ENCODE data around the gene TTC6.

Gene TTC6

GRCh38 chr14:37625597-37626595, 30.5 kb downstream of the TTC6 start:
- Histone ChIP-seq H3K27me3 (peaks cover 0 to 34% of the 10 kb centered on the region in 2 donors), H3K4me3 (no peak overlapping the region), H3K36me3 (no peaks in the 10 kb centered on the region), H3K27ac (no peak overlapping the region), H3K9me3 (peaks cover 0 to 6% (median 3%) of the 10 kb centered on the region in 3 donors), H3K4me1 (peaks cover 0 to 10% (median 7%) of the 10 kb centered on the region in 4 donors)
- intact Hi-C loops (cut with DNase I; ENCODE audit: low total_unique reads) = no loop called here
- TF ChIP-seq CTCF (IDR thresholded peaks at IDR 0.05) = no peak
- DNase-seq = no peak

GRCh38 chr14:37637341-37637740, 41.9 kb downstream of the TTC6 start:
- peaks cover 0 to 17% of the 10 kb centered on the region in 2 donors for H3K27me3 ChIP-seq
- H3K4me3 ChIP-seq = no peak overlapping the region
- H3K9me3 ChIP-seq = no peaks in the 10 kb centered on the region
- intact Hi-C loops (cut with DNase I; ENCODE audit: low total_unique reads) = no loop called here
- no peak for DNase-seq
- no peak for TF ChIP-seq CTCF (IDR thresholded peaks at IDR 0.05)
- H3K27ac ChIP-seq = no peak overlapping the region
- H3K4me1 ChIP-seq = no peaks in the 10 kb centered on the region
- no peaks in the 10 kb centered on the region for H3K36me3 ChIP-seq

DNA sequence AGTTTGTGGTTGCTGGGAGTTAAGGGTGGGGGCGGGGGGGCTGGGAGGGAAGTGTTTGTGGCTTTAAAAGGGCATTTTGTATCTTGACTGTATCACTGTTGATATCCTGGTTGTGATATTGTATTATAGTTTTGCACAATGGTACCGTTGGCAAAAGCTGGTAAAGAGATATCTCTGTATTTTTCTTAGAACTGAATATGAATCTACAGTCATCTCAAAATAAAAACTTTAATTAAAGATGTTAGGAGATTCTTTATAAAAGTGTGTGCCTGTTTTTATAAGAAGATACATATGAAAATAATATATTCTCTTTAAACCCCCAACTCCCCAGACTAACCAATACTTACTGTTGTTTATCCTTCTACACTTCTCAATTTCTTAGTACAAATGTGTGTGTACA, 43.2 kb downstream of the TTC6 start:
- intact Hi-C loops (cut with DNase I; ENCODE audit: low total_unique reads) = no loop called here
- no peak overlapping the region for H3K4me3 ChIP-seq
- no peak overlapping the region for H3K27ac ChIP-seq
- no peaks in the 10 kb centered on the region for H3K36me3 ChIP-seq
- TF ChIP-seq CTCF (IDR thresholded peaks at IDR 0.05) = no peak
- H3K27me3 ChIP-seq = peaks cover 0 to 6% of the 10 kb centered on the region in 2 donors
- DNase-seq = no peak
- no peaks in the 10 kb centered on the region for H3K9me3 ChIP-seq
- H3K4me1 ChIP-seq = no peaks in the 10 kb centered on the region

DNA sequence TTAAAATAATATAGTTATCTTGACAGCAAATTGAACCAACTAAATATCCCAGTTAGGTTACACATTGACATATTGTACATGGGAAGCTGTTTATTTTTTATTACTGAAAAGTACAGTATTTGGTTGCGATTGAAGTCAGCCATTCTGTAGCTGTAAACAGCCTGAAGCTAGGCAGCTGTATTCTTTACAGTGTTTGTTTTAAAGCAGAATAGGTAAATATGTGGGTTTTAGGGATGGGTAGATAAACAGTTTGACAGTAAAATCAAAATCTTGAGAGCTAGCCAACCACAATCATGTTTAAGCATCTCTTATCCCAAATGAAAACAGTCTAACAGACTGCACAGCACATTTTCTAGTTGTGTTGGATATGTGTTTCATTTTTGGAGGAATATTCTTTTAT, 45.7 kb downstream of the TTC6 start:
- H3K4me3 ChIP-seq = no peak overlapping the region
- no peaks in the 10 kb centered on the region for H3K9me3 ChIP-seq
- no peak for TF ChIP-seq CTCF (IDR thresholded peaks at IDR 0.05)

DNA sequence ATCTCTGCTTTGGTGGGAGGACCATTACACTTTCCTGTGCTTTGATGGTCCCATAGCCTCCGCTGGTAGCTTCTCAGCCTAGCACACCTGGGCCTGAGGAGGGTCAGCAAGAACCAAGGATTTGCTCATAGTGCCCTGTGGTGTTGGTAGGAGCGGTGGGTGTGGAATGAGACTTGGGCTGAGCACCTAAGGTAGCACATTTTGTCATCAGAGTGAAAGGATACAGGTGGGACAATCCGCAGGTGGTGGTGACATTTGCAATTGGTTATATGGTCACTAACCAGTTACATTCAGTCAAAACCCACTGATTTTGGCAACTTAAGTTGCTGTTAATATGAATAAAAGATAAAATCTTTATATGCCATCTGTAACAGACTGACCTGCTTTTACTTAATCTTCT, 46.7 kb downstream of the TTC6 start:
- Histone ChIP-seq H3K4me1 (no peaks in the 10 kb centered on the region), H3K27me3 (peaks cover 0 to 3% of the 10 kb centered on the region in 2 donors), H3K36me3 (no peaks in the 10 kb centered on the region), H3K9me3 (no peaks in the 10 kb centered on the region), H3K4me3 (no peak overlapping the region), H3K27ac (no peak overlapping the region)
- no peak for TF ChIP-seq CTCF (IDR thresholded peaks at IDR 0.05)
- DNase-seq = no peak
- intact Hi-C loops (cut with DNase I; ENCODE audit: low total_unique reads) = no loop called here

More for the DNA sequence above, 45.7 kb downstream of the TTC6 start:
- Histone ChIP-seq H3K27ac (no peak overlapping the region), H3K27me3 (peaks cover 0 to 3% of the 10 kb centered on the region in 2 donors), H3K36me3 (no peaks in the 10 kb centered on the region), H3K4me1 (no peaks in the 10 kb centered on the region)
- intact Hi-C loops (cut with DNase I; ENCODE audit: low total_unique reads) = no loop called here
- DNase-seq = no peak
